ENCODE results near the gene RHOT1. TPM values are rescaled to one million over a fixed set of nuclear protein-coding genes. Genes with fewer than 3 reads are reported as not detected.
"Not testable (repeated sequence)": the region's sequence is repeated elsewhere in the genome, so short reads cannot be mapped to it uniquely, and the experiment has no call there.

Gene RHOT1
- total and polyA plus RNA-seq, 3 experiments from 2014 or later = 20.6 to 31.2 (median 22.5) TPM

DNA sequence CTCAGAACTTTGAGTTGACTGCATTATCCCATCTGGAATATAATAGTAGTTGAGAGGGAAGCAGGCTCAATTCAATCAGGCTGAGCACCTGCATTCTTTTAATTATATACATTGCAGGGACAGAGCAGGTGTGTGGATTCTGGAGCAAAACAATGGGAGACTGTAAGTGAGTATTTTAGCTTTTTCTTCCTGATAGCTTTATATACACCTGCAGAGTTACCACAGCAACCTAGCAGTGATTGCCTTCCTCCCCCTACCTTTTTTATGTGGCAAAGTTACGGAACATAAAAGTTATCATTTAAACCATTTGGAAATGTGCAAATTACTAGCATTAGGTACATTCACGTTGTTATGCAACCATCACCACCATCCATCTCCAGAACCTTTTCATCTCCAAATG, 25.4 kb upstream of the RHOT1 start:
- no peaks in the 10 kb centered on the region for H3K9me3 ChIP-seq (ENCODE audit: low read length)
- DNase-seq = no peak
- ChIA-PET POLR2A (no interaction called here), CTCF (no interaction called here)
- Mint-ChIP-seq H3K27ac (no peak overlapping the region), H3K4me3 (no peak overlapping the region), H3K27me3 (peaks cover 11 to 29% of the 10 kb centered on the region in 2 donors), H3K36me3 (no peaks in the 10 kb centered on the region), H3K4me1 (no peaks in the 10 kb centered on the region), H3K9me3 (no peaks in the 10 kb centered on the region)
- H3K27ac ChIP-seq (ENCODE audit: low read depth, low read length) = no peak overlapping the region
- no peaks in the 10 kb centered on the region for H3K27me3 ChIP-seq (ENCODE audit: insufficient read depth, low read length, poor library complexity, severe bottlenecking)
- H3K4me3 ChIP-seq (ENCODE audit: low read length) = no peak overlapping the region
- no peaks in the 10 kb centered on the region for H3K36me3 ChIP-seq (ENCODE audit: insufficient read depth, low read length)
- peaks cover 1% of the 10 kb centered on the region for H3K4me1 ChIP-seq (ENCODE audit: insufficient read depth, low read length)

DNA sequence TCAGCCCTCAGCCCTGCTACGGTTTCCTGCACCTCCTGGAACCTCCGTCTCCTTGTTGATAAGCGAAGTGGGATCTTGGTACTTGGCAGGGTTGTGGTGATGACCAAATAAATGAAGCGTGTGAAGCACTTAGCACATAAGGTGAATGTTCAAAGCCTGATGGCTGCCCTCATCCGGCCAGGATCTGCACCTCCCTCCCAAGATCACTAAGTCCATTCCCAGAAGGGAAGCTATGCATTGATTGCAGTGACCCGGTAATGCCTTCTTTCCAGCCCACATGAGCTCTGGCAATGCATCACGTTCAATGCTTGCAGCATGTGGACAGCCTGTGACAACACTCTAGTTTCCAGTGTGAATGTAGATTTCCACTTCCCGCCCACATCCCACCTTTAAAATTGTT, 24.9 kb upstream of the RHOT1 start:
- peaks cover 11 to 29% of the 10 kb centered on the region in 2 donors for H3K27me3 Mint-ChIP-seq
- Histone ChIP-seq H3K27ac (ENCODE audit: low read depth, low read length) (no peak overlapping the region), H3K27me3 (ENCODE audit: insufficient read depth, low read length, poor library complexity, severe bottlenecking) (no peaks in the 10 kb centered on the region), H3K4me1 (ENCODE audit: insufficient read depth, low read length) (no peaks in the 10 kb centered on the region), H3K36me3 (ENCODE audit: insufficient read depth, low read length) (no peaks in the 10 kb centered on the region), H3K9me3 (ENCODE audit: low read length) (no peaks in the 10 kb centered on the region), H3K4me3 (ENCODE audit: low read length) (no peak overlapping the region)
- no peaks in the 10 kb centered on the region for H3K4me1 Mint-ChIP-seq
- ChIA-PET CTCF (no interaction called here), POLR2A (no interaction called here)
- no peaks in the 10 kb centered on the region for H3K36me3 Mint-ChIP-seq
- no peak overlapping the region for H3K4me3 Mint-ChIP-seq
- no peak for DNase-seq
- no peak overlapping the region for H3K27ac Mint-ChIP-seq
- H3K9me3 Mint-ChIP-seq = no peaks in the 10 kb centered on the region

DNA sequence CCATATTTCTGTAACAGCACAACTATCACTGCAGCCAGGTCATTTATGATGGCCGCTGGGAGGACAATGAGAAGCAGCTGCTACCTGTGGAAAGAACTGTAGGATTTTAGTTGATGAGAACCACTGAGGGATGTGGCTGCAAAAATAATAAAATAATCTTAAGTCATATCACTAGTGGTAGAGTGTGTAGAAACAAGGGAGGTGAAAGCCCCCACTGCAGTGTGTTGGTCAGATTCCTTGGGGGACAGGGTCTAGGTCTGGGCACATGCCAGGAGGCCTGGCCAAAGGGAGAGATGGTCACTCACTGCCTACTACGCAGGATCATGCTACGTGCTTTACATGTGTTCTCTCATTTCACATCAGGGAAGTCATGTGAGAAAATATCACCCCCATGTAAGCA, 24.2 kb upstream of the RHOT1 start:
- H3K4me3 ChIP-seq (ENCODE audit: low read length); H3K27me3 ChIP-seq (ENCODE audit: insufficient read depth, low read length, poor library complexity, severe bottlenecking); H3K36me3 Mint-ChIP-seq; H3K4me1 ChIP-seq (ENCODE audit: insufficient read depth, low read length); H3K9me3 ChIP-seq (ENCODE audit: low read length); H3K4me1 Mint-ChIP-seq; H3K27ac ChIP-seq (ENCODE audit: low read depth, low read length); DNase-seq; H3K36me3 ChIP-seq (ENCODE audit: insufficient read depth, low read length); H3K27ac Mint-ChIP-seq; POLR2A ChIA-PET; H3K9me3 Mint-ChIP-seq; H3K4me3 Mint-ChIP-seq: not testable (repeated sequence)
- CTCF ChIA-PET = interaction anchor here (1.2 kb wide), 1 partner anchor 21 kb away, joined by 3 read pairs; no protein-coding TSS in a partner anchor
- peaks cover 11 to 29% of the 10 kb centered on the region in 2 donors for H3K27me3 Mint-ChIP-seq

DNA sequence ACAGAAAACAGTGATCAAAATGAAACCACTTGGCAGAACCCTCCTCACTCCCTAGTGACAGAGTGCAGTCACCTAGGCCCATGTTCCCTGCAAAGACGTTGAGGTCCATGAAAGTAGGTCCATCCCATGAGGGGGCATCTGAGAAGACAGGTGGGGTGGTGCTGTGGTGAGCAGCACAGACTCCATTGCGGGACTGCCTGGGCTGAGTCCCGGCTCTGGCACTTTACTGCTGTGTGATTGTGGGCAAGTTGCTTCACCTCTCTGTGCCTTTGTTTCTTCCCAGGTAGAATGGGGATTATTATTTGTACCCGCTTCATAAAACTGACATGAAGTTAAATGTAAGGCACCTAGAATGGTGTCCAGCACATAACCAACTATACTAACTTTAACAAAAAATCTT, 23.5 kb upstream of the RHOT1 start:
- H3K4me3 Mint-ChIP-seq = no peak overlapping the region
- ChIA-PET CTCF (interaction anchor here (1.2 kb wide), 1 partner anchor 20 kb away, joined by 3 read pairs; no protein-coding TSS in a partner anchor), POLR2A (no interaction called here)
- no peaks in the 10 kb centered on the region for H3K4me1 Mint-ChIP-seq
- H3K4me3 ChIP-seq (ENCODE audit: low read length) = no peak overlapping the region
- H3K36me3 ChIP-seq (ENCODE audit: insufficient read depth, low read length) = no peaks in the 10 kb centered on the region
- no peak overlapping the region for H3K27ac Mint-ChIP-seq
- no peak overlapping the region for H3K27ac ChIP-seq (ENCODE audit: low read depth, low read length)
- H3K36me3 Mint-ChIP-seq = no peaks in the 10 kb centered on the region
- peaks cover 10 to 29% of the 10 kb centered on the region in 2 donors for H3K27me3 Mint-ChIP-seq
- DNase-seq = no peak
- H3K4me1 ChIP-seq (ENCODE audit: insufficient read depth, low read length) = no peaks in the 10 kb centered on the region
- H3K9me3 Mint-ChIP-seq = no peaks in the 10 kb centered on the region
- H3K27me3 ChIP-seq (ENCODE audit: insufficient read depth, low read length, poor library complexity, severe bottlenecking) = no peaks in the 10 kb centered on the region
- no peaks in the 10 kb centered on the region for H3K9me3 ChIP-seq (ENCODE audit: low read length)

DNA sequence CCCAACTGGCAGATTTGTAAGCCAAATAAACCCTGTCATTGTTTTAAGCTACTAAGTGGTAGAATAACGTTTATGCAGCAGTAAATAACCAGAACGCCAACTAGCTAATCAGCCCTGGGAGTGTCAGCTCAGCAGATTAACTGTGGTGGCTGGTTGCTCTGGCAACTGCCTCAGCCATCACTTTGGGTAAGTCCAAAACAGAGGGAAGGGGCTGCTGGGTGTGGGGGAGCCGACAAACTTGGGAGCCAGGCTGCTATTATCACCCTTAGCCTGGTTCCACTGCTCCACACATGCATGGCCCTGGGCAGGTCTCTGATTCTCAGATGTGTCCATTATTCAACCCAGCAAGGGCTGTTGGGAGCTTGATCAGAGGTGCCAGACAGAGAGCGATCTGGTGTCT, 22.2 kb upstream of the RHOT1 start:
- H3K4me1 ChIP-seq (ENCODE audit: insufficient read depth, low read length) = no peaks in the 10 kb centered on the region
- POLR2A ChIA-PET = interaction anchor here (0.6 kb wide), 1 partner anchor 12 kb away, joined by 6 read pairs; no protein-coding TSS in a partner anchor
- H3K9me3 Mint-ChIP-seq = no peaks in the 10 kb centered on the region
- no peak overlapping the region for H3K4me3 Mint-ChIP-seq
- no peak overlapping the region for H3K27ac ChIP-seq (ENCODE audit: low read depth, low read length)
- H3K27me3 ChIP-seq (ENCODE audit: insufficient read depth, low read length, poor library complexity, severe bottlenecking) = no peaks in the 10 kb centered on the region
- H3K36me3 Mint-ChIP-seq = no peaks in the 10 kb centered on the region
- H3K27me3 Mint-ChIP-seq = peaks cover 10 to 29% of the 10 kb centered on the region in 2 donors
- no peak overlapping the region for H3K4me3 ChIP-seq (ENCODE audit: low read length)
- no peaks in the 10 kb centered on the region for H3K9me3 ChIP-seq (ENCODE audit: low read length)
- DNase-seq = no peak
- H3K4me1 Mint-ChIP-seq = no peaks in the 10 kb centered on the region
- CTCF ChIA-PET = interaction anchor here (1.7 to 1.9 kb wide), 2 partner anchors 12 to 18 kb away, joined by 5 read pairs; no protein-coding TSS in a partner anchor
- no peak overlapping the region for H3K27ac Mint-ChIP-seq
- no peaks in the 10 kb centered on the region for H3K36me3 ChIP-seq (ENCODE audit: insufficient read depth, low read length)

DNA sequence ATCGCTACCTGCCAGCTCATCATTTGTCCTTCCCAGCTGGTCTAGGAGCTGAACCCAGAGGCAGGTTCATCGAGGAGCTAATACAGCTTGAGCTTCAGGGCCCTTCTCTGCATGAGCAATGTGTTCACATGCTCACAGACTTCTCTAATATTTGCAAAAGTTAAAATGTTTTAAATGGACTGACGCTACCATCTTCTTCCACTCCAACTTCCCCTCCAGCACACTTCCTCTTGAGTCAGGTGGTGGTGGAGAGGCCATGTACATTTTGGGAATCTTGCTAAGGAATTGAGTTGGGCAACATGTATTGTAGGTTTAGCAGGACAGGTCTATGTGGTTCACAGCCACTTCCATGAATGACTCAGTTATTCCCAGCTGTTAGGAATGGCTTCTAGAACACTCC, 21.6 kb upstream of the RHOT1 start:
- Mint-ChIP-seq H3K4me1 (no peaks in the 10 kb centered on the region), H3K4me3 (no peak overlapping the region), H3K27me3 (peaks cover 10 to 29% of the 10 kb centered on the region in 2 donors), H3K9me3 (no peaks in the 10 kb centered on the region), H3K27ac (no peak overlapping the region), H3K36me3 (no peaks in the 10 kb centered on the region)
- Histone ChIP-seq H3K4me3 (ENCODE audit: low read length) (no peak overlapping the region), H3K4me1 (ENCODE audit: insufficient read depth, low read length) (no peaks in the 10 kb centered on the region), H3K27me3 (ENCODE audit: insufficient read depth, low read length, poor library complexity, severe bottlenecking) (no peaks in the 10 kb centered on the region), H3K27ac (ENCODE audit: low read depth, low read length) (no peak overlapping the region), H3K36me3 (ENCODE audit: insufficient read depth, low read length) (no peaks in the 10 kb centered on the region), H3K9me3 (ENCODE audit: low read length) (no peaks in the 10 kb centered on the region)
- DNase-seq = no peak
- ChIA-PET CTCF (interaction anchor here (1.7 to 1.9 kb wide), 2 partner anchors 13 to 18 kb away, joined by 5 read pairs; no protein-coding TSS in a partner anchor), POLR2A (no interaction called here)

DNA sequence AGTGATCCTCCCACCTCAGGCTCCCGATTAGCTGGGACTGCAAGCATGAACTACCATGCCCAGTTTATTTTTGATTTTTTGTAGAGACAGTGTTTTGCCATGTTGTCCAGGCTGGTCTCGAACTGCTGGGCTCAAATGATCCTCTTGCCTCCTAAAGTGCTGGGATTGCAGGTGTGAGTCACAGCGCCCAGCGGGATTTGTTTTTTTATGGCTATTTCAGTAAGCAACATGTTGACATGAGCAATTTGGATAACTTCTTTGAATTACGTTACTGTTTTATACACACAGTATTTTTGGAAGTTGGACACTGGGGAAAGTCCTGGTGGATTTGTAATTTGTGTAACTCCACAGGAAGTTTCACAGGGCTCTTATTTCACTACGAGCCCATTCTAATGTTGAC, 18.5 kb upstream of the RHOT1 start:
- no peak overlapping the region for H3K4me3 Mint-ChIP-seq
- peaks cover 10 to 22% (median 17%) of the 10 kb centered on the region in 3 donors for H3K4me1 Mint-ChIP-seq
- Histone ChIP-seq H3K9me3 (ENCODE audit: low read length) (no peaks in the 10 kb centered on the region), H3K4me1 (ENCODE audit: insufficient read depth, low read length) (peaks cover 16% of the 10 kb centered on the region), H3K4me3 (ENCODE audit: low read length) (no peak overlapping the region), H3K27ac (ENCODE audit: low read depth, low read length) (no peak overlapping the region), H3K27me3 (ENCODE audit: insufficient read depth, low read length, poor library complexity, severe bottlenecking) (no peaks in the 10 kb centered on the region), H3K36me3 (ENCODE audit: insufficient read depth, low read length) (no peaks in the 10 kb centered on the region)
- peaks cover 1 to 10% of the 10 kb centered on the region in 2 donors for H3K27me3 Mint-ChIP-seq
- no peak for DNase-seq
- ChIA-PET POLR2A (no interaction called here), CTCF (interaction anchor here (7.3 kb wide), 1 partner anchor 17 kb away, joined by 64 read pairs; the partner anchor contains the start of gene RHOT1)
- H3K9me3 Mint-ChIP-seq = no peaks in the 10 kb centered on the region
- H3K36me3 Mint-ChIP-seq = peaks cover 0 to 5% (median 0%) of the 10 kb centered on the region in 3 donors
- no peak overlapping the region for H3K27ac Mint-ChIP-seq

DNA sequence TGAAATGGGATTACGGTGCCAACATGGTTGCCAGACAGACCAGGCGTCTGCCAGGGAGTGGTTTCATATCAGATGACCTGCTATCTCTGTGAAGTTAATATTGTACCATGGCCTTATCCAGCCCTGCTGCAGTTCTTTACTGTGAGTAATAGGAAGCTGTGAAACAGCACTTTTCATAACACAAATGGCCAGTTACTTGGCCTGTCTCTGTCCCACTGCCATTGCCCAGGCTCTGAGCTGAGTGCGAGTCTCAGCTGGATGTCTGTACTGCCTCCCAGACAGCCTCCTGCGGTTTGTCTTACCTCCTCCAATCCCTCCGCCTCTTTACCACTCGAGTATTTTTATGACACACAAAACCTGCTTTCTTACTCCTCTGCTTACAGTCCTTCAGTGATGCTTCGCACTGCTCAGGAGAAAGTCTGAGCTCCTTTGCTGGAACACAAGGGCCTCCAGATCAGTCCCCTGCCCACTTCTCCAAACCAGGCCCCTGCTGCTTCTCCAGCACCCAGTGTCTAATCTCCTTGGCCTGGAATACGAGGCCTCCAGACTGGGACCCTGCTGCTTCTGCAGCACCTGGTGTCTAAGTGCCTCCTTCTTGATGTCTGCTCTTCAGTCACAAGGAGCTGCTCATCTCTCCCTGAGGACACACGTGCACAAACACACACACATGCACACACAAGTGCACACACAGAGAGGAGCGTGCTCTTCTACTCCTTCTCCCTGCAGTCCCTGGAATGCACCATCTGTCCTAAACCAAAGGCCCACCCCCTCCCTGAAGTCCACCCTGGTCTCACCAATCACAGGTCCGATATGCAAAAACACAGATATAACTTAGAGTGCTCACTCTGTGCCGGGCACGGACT, 17.1 kb upstream of the RHOT1 start:
- peak overlapping the region in 1 of 7 donors; percentile 14 for H3K4me3 Mint-ChIP-seq
- H3K4me1 ChIP-seq (ENCODE audit: insufficient read depth, low read length) = peaks cover 18% of the 10 kb centered on the region
- ChIA-PET POLR2A (interaction anchor here (0.6 kb wide), 1 partner anchor 116 kb away, joined by 3 read pairs; no protein-coding TSS in a partner anchor), CTCF (interaction anchor here (0.9 to 7.3 kb wide), 2 partner anchors 9 to 15 kb away, joined by 4 to 64 read pairs; partner anchors contain the start of gene RHOT1)
- peaks cover 1 to 7% of the 10 kb centered on the region in 2 donors for H3K27me3 Mint-ChIP-seq
- DNase-seq = no peak
- H3K36me3 ChIP-seq (ENCODE audit: insufficient read depth, low read length) = no peaks in the 10 kb centered on the region
- H3K27me3 ChIP-seq (ENCODE audit: insufficient read depth, low read length, poor library complexity, severe bottlenecking) = no peaks in the 10 kb centered on the region
- peaks cover 0 to 9% (median 0%) of the 10 kb centered on the region in 3 donors for H3K36me3 Mint-ChIP-seq
- no peaks in the 10 kb centered on the region for H3K9me3 Mint-ChIP-seq
- peaks cover 14 to 31% (median 25%) of the 10 kb centered on the region in 3 donors for H3K4me1 Mint-ChIP-seq
- no peak overlapping the region for H3K4me3 ChIP-seq (ENCODE audit: low read length)
- H3K9me3 ChIP-seq (ENCODE audit: low read length) = no peaks in the 10 kb centered on the region
- H3K27ac Mint-ChIP-seq = peak overlapping the region in 4 of 8 donors; percentile 3 to 47 (median 32)
- H3K27ac ChIP-seq (ENCODE audit: low read depth, low read length) = no peak overlapping the region

Measured in CD8-positive, alpha-beta memory T cell (primary cell).